ENCODE measurements around the gene STYK1.

STYK1 gene

DNA sequence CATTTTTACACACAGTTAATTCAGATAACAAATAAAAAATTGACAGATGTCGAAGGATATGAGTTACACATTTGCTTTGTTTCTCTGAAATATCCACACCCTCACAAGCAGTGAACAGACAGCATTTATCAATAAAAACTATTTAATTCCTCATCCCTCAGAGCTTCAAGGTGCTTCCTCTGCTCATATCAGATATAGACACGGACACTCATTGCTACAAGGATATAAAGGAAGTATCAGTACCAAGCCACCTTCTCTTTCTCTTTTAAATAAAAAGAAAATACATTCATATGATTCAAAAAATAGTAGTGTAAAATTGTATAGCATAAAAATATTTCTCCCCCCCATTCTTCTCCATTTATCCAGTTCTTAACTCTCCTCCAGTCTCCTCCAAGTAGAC, 38.5 kb downstream of the STYK1 start:
- DNase-seq (ENCODE audit: low read depth), result no peak
- TF ChIP-seq, protein P1, sequence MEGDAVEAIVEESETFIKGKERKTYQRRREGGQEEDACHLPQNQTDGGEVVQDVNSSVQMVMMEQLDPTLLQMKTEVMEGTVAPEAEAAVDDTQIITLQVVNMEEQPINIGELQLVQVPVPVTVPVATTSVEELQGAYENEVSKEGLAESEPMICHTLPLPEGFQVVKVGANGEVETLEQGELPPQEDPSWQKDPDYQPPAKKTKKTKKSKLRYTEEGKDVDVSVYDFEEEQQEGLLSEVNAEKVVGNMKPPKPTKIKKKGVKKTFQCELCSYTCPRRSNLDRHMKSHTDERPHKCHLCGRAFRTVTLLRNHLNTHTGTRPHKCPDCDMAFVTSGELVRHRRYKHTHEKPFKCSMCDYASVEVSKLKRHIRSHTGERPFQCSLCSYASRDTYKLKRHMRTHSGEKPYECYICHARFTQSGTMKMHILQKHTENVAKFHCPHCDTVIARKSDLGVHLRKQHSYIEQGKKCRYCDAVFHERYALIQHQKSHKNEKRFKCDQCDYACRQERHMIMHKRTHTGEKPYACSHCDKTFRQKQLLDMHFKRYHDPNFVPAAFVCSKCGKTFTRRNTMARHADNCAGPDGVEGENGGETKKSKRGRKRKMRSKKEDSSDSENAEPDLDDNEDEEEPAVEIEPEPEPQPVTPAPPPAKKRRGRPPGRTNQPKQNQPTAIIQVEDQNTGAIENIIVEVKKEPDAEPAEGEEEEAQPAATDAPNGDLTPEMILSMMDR (IDR thresholded peaks at IDR 0.05; ENCODE audit: low read depth, low read length, missing control alignments), result no peak
- H3K4me3 ChIP-seq (ENCODE audit: low read depth, low read length), result no peak overlapping the region
- in situ Hi-C loops (cut with HindIII; ENCODE audit: low sequenced_read_pairs), result no loop called here

DNA sequence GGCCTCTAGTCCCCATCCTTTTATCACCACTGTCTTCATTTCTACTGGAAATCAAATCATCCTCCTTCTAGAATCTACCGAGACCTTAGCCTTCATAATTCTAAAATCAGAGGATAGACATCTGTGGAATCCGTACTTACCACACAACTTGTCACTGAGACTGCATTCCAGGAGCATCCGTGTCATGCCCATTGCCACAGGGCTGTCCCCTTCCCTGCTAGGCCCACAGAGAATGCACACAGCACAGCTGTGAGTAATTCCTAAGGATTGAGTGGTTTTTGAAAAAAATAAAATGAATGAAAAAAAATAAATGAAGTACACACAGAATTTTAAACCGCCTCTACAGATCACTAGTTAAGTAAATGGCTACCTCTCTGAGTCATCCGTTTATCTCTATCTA, 39.4 kb downstream of the STYK1 start:
- no peak overlapping the region for H3K4me3 ChIP-seq (ENCODE audit: low read depth, low read length)
- DNase-seq (ENCODE audit: low read depth), result no peak
- TF ChIP-seq, protein P1 (IDR thresholded peaks at IDR 0.05; ENCODE audit: low read depth, low read length, missing control alignments), result no peak
- in situ Hi-C loops (cut with HindIII; ENCODE audit: low sequenced_read_pairs), result no loop called here

DNA sequence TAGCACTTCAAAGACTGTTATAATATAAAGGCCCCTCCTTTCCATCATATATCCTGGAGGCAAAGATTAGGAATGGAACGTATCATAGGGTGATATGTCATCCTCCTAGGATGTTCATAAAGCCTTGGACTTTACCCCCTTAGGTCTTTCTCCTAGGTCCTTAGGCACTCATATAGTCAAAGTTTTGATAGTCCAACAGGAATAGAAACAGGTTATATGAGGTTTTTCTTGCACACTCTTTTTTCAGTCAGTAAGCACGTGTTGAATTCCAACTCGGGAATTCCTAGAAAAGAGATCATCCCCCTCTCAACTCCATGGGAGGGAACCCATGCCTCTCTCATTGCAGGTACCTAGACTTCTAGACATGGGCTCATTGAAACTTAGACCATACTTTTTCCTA, 40.3 kb downstream of the STYK1 start:
- H3K4me3 ChIP-seq (ENCODE audit: low read depth, low read length), result no peak overlapping the region
- TF ChIP-seq, protein P1 (IDR thresholded peaks at IDR 0.05; ENCODE audit: low read depth, low read length, missing control alignments), result no peak
- no peak for DNase-seq (ENCODE audit: low read depth)
- in situ Hi-C loops (cut with HindIII; ENCODE audit: low sequenced_read_pairs), result no loop called here

DNA sequence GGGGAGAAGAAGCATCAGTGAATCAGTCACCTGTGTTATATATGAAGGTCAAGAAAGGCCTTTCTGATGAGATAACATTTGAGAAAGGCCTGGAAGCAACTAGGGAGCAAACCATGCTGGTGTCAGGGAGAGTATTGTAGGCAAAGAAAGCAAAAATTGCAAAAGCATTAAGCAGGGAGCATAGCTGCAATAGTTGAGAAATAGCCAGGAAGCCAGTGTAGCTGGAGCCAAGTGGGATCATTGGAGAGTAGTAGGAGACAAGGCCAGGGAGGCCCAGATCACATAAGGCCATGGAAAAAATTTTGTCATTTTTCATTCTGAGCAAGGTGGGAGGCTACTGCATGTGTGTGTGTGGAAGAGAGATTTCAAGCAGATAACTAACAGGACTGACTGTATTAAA, 41.6 kb downstream of the STYK1 start:
- no peak for DNase-seq (ENCODE audit: low read depth)
- no peak overlapping the region for H3K4me3 ChIP-seq (ENCODE audit: low read depth, low read length)
- in situ Hi-C loops (cut with HindIII; ENCODE audit: low sequenced_read_pairs), result no loop called here
- TF ChIP-seq, protein P1 (IDR thresholded peaks at IDR 0.05; ENCODE audit: low read depth, low read length, missing control alignments), result no peak

DNA sequence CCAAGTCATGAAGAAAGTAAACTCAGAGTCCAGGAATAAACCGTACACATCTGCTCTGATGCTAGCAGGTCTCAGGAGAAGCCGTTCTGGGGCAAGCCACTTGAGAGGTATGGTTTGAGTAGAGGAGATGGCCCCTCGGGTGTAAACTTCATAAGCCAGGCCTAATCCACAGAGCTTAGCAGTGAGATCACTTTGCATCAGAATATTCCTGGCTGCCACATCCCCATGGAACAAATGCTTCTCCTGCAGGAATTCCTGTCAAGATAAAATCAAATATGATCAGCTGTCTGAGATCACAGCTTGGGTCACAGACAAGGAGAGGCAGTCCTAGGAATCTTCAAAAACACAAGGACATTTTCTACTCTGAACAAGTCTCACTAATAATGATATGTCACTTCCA, 49.2 kb downstream of the STYK1 start:
- no peak overlapping the region for H3K4me3 ChIP-seq (ENCODE audit: low read depth, low read length)
- DNase-seq (ENCODE audit: low read depth), result no peak
- in situ Hi-C loops (cut with HindIII; ENCODE audit: low sequenced_read_pairs), result loop anchor here (5.0 kb wide), 1 partner anchor 33 kb away; no protein-coding TSS in a partner anchor
- TF ChIP-seq, protein P1 (IDR thresholded peaks at IDR 0.05; ENCODE audit: low read depth, low read length, missing control alignments), result no peak

DNA sequence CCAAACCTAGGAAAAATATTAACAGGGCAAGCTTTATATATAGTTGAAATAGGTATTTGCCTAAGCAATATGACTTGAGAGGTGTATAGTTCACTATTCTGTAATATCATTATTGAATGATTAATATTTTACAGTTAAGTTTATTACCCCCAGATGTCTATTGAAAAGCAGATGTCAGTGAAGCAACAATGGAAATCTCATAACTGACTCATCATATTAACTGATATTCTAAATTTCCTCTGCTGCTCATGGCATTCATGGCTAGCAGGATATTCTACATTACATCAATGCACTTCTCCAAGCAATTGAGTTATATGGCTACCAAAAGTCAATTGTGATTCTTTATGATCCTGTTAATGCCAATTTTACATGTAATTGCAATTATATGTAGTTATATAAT, 50.7 kb downstream of the STYK1 start:
- no peak overlapping the region for H3K4me3 ChIP-seq (ENCODE audit: low read depth, low read length)
- no peak for DNase-seq (ENCODE audit: low read depth)
- in situ Hi-C loops (cut with HindIII; ENCODE audit: low sequenced_read_pairs), result loop anchor here (5.0 kb wide), 1 partner anchor 34 kb away; no protein-coding TSS in a partner anchor
- TF ChIP-seq, protein P1 (IDR thresholded peaks at IDR 0.05; ENCODE audit: low read depth, low read length, missing control alignments), result no peak

DNA sequence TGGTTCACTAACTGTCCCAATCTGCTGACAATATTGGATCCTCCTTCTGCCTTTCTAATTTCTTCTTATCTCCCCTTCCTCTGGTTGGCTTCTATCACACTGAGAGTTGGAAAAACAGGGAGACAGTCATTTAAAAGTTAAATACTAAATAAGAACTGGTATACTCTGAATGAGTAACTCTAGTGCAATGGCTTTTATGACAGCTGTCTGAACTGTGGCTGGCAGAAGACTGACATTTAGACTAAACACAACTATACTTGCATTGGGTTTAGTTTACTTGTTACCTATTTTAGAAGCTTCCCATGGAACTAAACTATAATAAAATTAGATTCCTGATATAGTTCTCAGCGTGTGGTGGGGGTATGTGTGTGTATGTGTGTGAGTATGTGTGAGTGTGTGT, 52.6 kb downstream of the STYK1 start:
- DNase-seq (ENCODE audit: low read depth), result no peak
- TF ChIP-seq, protein P1 (IDR thresholded peaks at IDR 0.05; ENCODE audit: low read depth, low read length, missing control alignments), result no peak
- H3K4me3 ChIP-seq (ENCODE audit: low read depth, low read length), result no peak overlapping the region
- in situ Hi-C loops (cut with HindIII; ENCODE audit: low sequenced_read_pairs), result loop anchor here (5.0 kb wide), 1 partner anchor 36 kb away; no protein-coding TSS in a partner anchor

Measured in astrocyte of the cerebellum (primary cell).